GM19193 (cell line): ENCODE results near the gene TGM5.

ENCODE experiments used
- POLR2A ChIP-seq: IDR thresholded peaks from 4 replicates; pipeline ENCODE4 v1.6.1; 2011; ENCODE audit not compliant: insufficient read depth, insufficient read length; ENCODE audit errors: extremely low read depth

Gene TGM5

GRCh38 chr15:43214592-43215295 is 52.0 kb downstream of the TGM5 start:
- no peak for TF ChIP-seq POLR2A

GRCh38 chr15:43214169-43214568 is 52.6 kb downstream of the TGM5 start:
- no peak for TF ChIP-seq POLR2A

DNA sequence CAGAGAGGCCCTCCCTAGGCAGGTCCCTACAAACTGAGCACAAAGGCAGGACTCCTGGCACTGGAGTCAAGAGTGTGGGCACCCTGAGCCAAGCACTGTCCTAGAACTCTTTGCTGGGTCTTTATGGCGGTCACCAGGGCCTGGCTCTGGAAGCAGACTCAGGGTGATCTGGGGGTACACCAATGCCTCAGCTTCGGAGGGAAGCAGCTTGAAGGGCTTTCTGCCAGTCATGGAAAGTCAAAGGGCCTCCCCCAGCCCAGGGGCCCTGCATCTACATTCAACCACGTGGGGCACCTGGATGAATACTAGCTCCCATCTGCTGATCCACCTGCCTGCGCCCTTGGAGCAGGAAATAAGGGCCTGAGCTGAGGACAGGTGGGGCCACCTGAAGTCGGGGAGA is 53.3 kb downstream of the TGM5 start:
- TF ChIP-seq POLR2A = no peak

DNA sequence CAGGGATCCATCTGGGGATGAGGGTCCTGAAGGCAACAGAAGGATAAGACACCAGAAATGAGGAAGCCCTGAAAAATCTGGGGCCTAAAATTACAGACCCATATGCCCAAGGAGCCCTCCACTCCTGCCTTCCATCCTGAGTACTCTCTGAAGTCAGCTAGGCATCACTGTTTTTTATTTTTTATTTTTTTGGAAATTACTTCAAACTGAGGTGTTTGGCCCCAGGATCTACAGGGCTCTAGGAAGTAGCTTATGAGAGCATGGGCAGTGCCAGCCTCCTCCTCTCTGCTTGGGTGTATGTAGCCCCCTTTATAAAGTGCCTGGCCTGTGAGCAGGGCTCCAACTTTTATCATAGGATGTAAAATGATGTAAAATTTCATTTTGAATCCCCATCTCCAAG is 53.8 kb downstream of the TGM5 start:
- TF ChIP-seq POLR2A = no peak

GRCh38 chr15:43212299-43212698 is 54.4 kb downstream of the TGM5 start:
- no peak for TF ChIP-seq POLR2A

- no peak for TF ChIP-seq POLR2A
Measured at GRCh38 chr15:43211224-43211735, 55.4 kb downstream of the TGM5 start.

DNA sequence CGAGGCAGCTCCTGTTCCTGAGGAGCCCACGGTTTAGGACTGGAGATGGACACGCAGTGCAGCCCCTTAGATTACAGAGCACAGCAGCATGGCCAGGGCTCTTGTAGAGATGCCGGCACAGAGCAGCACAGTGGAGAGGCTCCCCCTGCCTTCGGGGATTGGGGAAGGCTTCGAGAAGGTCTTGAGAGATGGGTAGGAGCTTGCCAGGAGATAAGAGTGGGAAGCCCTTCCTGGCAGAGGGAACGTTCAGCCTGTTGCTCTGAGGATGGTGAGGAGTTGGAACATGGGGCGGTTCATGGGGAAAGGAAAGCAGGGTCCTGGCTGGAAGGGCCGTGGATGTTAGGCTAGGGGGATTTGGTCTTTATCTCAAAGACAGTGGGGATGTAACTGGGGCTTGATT is 55.9 kb downstream of the TGM5 start:
- no peak for TF ChIP-seq POLR2A

- no peak for TF ChIP-seq POLR2A
Measured at GRCh38 chr15:43210172-43210745, 56.5 kb downstream of the TGM5 start.

DNA sequence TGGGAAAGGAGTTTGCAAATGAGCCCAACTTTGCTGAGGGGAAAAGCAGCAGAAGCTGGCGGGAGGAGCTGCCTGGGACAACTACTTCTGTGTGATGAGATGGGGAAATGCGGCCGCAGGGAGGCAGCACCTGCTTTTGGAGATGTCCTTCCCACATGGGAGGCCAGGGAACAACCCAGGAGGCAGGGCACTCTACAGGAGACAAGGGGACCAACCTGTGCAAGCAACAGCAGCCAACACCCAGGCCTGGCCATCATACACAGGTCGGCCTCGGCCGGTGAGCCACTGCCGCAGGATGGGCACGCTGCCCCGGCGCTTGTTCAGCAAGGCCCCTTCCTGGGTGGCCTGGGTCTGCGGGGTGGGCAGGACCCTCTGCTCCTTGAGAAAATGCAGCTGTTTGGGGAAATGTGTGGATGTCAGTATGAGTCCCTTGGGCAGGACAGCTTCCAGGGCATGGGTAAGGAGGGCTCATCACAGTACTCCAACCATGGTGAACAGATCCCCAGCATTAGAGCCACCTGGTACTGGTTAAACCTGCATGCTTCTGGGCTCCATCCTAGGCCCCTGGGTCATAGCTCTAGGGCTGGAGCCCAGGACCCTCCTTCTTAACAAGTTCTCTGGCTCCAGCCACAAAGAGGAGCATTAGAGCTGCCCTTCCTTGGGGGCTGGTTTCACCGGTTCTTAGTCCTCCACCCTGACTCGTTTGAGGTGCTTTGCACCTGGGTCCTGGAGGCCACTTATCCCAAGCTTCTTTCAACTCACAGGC is 57.5 kb downstream of the TGM5 start:
- no peak for TF ChIP-seq POLR2A

DNA sequence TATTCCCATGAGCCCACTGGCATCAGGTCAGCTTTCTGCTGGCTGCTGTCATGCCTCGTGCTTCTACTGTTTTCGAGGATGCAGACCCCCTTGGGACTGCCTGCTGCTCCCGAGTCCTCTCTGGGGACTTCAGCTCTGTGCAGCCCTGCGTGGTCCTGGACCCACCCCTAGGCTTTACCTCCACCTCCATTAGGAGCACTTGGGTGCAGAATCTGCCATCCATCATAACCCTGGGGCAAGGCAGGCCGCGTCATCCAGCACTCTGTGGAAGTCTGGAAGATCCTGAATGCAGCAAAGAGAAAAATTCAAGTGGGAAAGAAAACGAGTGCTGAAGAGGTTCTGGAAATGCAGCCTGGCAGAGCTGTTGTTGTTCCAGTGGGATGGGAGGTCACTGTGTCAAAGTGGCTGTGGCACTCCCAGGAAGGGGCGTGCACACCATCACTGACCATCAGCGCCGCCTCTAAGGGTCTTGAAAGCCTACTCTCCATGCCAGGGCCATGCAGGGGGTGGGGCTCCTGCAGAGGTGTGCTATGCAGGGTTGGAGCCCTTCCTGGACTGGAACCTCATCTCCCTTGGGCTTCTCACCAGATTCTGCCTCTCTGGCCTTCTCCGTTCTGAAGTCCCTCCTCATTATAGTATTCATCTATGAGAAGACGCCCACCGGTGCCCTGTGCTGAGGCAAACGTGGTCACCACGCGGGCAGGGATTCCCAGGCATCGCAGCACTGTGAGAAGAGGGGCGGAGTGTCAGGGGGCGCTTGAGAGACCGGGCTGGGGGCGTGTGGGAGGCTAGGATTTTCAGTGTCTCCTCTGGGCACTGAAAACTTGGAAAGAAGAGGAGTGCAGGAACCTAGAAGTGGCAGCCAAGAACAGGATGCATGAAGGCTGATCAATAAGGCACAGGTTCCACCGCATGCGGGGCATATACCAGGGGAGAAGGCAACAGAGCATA is 58.4 kb downstream of the TGM5 start:
- no peak for TF ChIP-seq POLR2A

DNA sequence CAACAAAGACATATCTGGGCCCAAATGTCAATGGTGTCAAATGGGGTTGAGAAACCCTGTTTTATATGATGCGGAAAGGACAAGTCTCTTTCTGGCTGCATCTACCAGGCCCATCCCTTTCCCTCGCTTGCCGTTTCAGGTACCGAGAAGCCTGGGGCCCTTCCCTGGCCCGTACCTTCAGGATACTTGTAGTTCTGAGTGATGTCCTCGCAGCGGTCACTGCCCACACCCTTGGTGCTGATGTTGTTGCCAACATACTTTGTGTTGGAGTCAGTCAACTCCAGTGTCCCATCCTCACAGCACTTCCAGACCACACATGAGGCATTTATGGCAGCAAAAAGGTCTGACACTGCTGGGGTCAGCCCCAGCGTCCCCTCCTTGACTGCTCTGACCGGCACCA is 59.7 kb downstream of the TGM5 start:
- no peak for TF ChIP-seq POLR2A

DNA sequence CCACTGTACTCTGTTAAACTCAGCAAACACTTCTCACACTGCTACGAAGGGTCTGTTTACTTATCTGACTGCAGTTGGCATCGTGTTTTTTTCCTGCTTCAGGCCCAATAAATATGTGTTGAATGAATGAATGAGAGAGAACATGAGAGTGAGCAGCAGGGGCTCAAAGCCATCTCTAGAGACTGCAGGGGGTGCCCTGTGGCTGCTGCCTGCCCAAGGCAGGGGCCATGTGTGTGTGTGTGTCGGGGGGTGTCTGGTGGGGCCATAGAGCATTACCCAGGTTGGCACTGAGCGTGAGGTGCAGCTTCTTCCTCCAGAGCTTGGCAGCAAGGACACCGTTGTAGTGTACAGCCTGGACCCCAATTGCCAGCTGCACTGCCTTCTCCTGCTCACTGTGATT is 60.7 kb downstream of the TGM5 start:
- TF ChIP-seq POLR2A = no peak

DNA sequence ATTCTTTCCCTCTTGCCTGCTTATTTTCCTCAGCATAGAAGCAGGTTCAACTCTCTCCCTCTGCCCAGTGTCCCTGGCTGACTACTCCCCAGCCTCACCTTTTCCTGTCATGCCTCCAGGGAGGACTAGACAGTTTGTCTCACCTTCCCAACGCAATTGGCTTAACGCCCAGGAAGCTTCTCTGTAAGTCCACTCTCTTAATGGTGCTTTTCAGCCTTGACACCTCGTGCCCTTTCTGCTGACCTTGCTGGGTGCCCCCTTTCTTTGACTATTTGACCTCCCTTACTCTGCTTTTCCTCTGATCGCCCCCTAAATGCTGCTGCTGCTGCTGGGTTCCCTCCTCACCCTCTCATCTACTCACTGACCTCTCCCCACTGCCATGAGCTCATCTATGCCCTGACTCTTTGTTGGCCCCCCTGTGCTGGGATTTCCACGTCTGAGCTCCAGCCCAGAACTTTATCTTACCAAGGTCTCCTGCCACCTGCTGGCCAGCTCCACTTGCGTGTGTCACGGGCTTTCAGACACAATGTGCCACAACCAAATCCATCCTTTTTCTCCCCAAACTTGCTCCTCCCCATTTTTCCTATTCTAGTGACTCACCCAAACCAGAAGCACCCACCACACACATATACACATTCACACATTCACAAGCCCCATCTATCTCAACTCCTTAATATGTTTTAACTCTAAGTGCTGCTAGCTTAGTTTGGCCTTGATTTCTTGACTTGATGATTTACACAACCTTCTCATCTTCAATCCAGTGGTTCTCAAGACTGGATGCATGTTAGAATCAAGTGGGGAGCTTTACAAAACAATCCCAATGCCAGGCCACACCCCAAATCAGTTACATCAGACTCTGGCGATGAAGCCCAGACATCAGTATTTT is 62.5 kb downstream of the TGM5 start:
- TF ChIP-seq POLR2A = no peak
